ENCODE measurements around the gene MSX2. TPM values are rescaled to one million over a fixed set of nuclear protein-coding genes. Genes with fewer than 3 reads are reported as not detected.

MSX2 gene
- total RNA-seq, 1 experiment from 2014 or later: 5.6 TPM

DNA sequence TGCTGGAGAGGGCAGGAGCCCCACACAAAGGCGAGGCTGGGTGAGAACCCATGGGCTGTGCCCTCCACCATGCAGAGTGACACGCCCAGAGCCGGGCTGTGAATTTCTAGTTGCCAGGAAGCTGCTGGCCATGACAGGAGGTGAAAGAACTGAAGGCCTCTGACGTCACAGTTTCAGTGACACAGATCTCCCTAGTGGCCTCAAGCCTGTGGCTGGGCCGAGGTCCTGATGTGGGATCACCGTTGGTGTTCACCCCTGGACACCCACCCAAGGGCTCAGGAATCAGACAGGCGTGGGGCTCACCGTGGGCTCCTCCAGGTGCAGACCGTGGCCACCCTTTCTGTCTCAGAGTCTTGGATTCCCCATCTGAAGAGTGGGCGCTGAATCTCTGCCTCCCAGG, 39.9 kb downstream of the MSX2 start:
- Mint-ChIP-seq H3K4me3 (ENCODE audit: unreplicated experiment) (no peak overlapping the region), H3K27me3 (ENCODE audit: insufficient read depth, unreplicated experiment) (no peaks in the 10 kb centered on the region), H3K36me3 (ENCODE audit: insufficient read depth, unreplicated experiment) (no peaks in the 10 kb centered on the region), H3K27ac (ENCODE audit: low read depth, unreplicated experiment) (no peak overlapping the region), H3K4me1 (ENCODE audit: insufficient read depth, unreplicated experiment) (no peaks in the 10 kb centered on the region), H3K9me3 (ENCODE audit: unreplicated experiment) (no peaks in the 10 kb centered on the region)
- ChIA-PET POLR2A (no interaction called here), CTCF (interaction anchor here (0.6 to 1.5 kb wide), 2 partner anchors 11 to 75 kb away, joined by 4 to 7 read pairs; no protein-coding TSS in a partner anchor)
- no TSS peak for BruUV-seq (replicated peaks)
- DNase-seq (ENCODE audit: unreplicated experiment): no peak
- intact Hi-C loops (cut with micrococcal nuclease): no loop called here
- no peak for TF ChIP-seq CTCF (IDR thresholded peaks at IDR 0.05; ENCODE audit: unreplicated experiment)

- no peaks in the 10 kb centered on the region for H3K36me3 Mint-ChIP-seq (ENCODE audit: insufficient read depth, unreplicated experiment)
- no peaks in the 10 kb centered on the region for H3K9me3 Mint-ChIP-seq (ENCODE audit: unreplicated experiment)
- H3K4me1 Mint-ChIP-seq (ENCODE audit: insufficient read depth, unreplicated experiment): no peaks in the 10 kb centered on the region
- CTCF ChIA-PET: interaction anchor here (0.6 to 1.5 kb wide), 2 partner anchors 12 to 184 kb away, joined by 3 to 4 read pairs; no protein-coding TSS in a partner anchor
- no TSS peak for BruUV-seq (replicated peaks)
- intact Hi-C loops (cut with micrococcal nuclease): no loop called here
- H3K27me3 Mint-ChIP-seq (ENCODE audit: insufficient read depth, unreplicated experiment): peaks cover 2% of the 10 kb centered on the region
- POLR2A ChIA-PET: interaction anchor here (0.5 to 0.7 kb wide), 2 partner anchors 183 to 330 kb away, joined by 3 to 6 read pairs; no protein-coding TSS in a partner anchor
- DNase-seq (ENCODE audit: unreplicated experiment): no peak
- no peak overlapping the region for H3K4me3 Mint-ChIP-seq (ENCODE audit: unreplicated experiment)
- H3K27ac Mint-ChIP-seq (ENCODE audit: low read depth, unreplicated experiment): no peak overlapping the region
- TF ChIP-seq CTCF (IDR thresholded peaks at IDR 0.05; ENCODE audit: unreplicated experiment): no peak
Observed at GRCh38 chr5:174765540-174765939, 41.2 kb downstream of the MSX2 start.

GRCh38 chr5:174767670-174768069, 43.3 kb downstream of the MSX2 start:
- no peak overlapping the region for H3K4me3 Mint-ChIP-seq (ENCODE audit: unreplicated experiment)
- H3K4me1 Mint-ChIP-seq (ENCODE audit: insufficient read depth, unreplicated experiment): no peaks in the 10 kb centered on the region
- ChIA-PET CTCF (interaction anchor here (0.8 kb wide), 2 partner anchors 13 to 441 kb away, joined by 3 read pairs; no protein-coding TSS in a partner anchor), POLR2A (no interaction called here)
- DNase-seq (ENCODE audit: unreplicated experiment): no peak
- intact Hi-C loops (cut with micrococcal nuclease): no loop called here
- H3K9me3 Mint-ChIP-seq (ENCODE audit: unreplicated experiment): no peaks in the 10 kb centered on the region
- no TSS peak for BruUV-seq (replicated peaks)
- no peak for TF ChIP-seq CTCF (IDR thresholded peaks at IDR 0.05; ENCODE audit: unreplicated experiment)
- no peak overlapping the region for H3K27ac Mint-ChIP-seq (ENCODE audit: low read depth, unreplicated experiment)
- peaks cover 20% of the 10 kb centered on the region for H3K27me3 Mint-ChIP-seq (ENCODE audit: insufficient read depth, unreplicated experiment)
- H3K36me3 Mint-ChIP-seq (ENCODE audit: insufficient read depth, unreplicated experiment): no peaks in the 10 kb centered on the region

DNA sequence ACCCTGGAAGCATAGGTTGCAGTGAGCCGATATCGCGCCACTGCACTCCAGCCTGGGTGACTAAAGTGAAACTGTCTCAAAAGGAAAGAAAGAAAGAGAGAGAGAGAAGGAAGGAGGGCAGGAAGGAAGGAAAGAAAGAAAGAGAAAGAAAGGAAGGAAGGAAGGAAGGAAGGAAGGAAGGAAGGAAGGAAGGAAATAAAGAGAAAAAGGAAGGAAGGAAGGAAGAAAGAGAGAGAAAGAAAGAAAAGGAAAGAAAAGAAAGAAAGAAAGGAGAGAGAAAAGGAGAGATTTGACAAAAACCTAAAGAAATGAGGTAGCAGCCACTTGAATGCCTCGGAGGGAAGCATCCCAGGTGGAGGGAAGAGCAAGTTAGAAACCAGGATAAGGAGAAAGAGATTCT, 44.6 kb downstream of the MSX2 start:
- no TSS peak for BruUV-seq (replicated peaks)
- ChIA-PET POLR2A (no interaction called here), CTCF (interaction anchor here (0.6 kb wide), 2 partner anchors 445 to 1152 kb away, joined by 3 to 4 read pairs; no protein-coding TSS in a partner anchor)
- no peak for TF ChIP-seq CTCF (IDR thresholded peaks at IDR 0.05; ENCODE audit: unreplicated experiment)
- Mint-ChIP-seq H3K4me3 (ENCODE audit: unreplicated experiment) (no peak overlapping the region), H3K4me1 (ENCODE audit: insufficient read depth, unreplicated experiment) (no peaks in the 10 kb centered on the region), H3K27me3 (ENCODE audit: insufficient read depth, unreplicated experiment) (peaks cover 27% of the 10 kb centered on the region), H3K9me3 (ENCODE audit: unreplicated experiment) (no peaks in the 10 kb centered on the region), H3K36me3 (ENCODE audit: insufficient read depth, unreplicated experiment) (no peaks in the 10 kb centered on the region), H3K27ac (ENCODE audit: low read depth, unreplicated experiment) (no peak overlapping the region)
- DNase-seq (ENCODE audit: unreplicated experiment): no peak
- intact Hi-C loops (cut with micrococcal nuclease): no loop called here

Measured in MCF 10A (cell line).